ENCODE data around the gene TMEM183A. TPM values are rescaled to one million over a fixed set of nuclear protein-coding genes. Genes with fewer than 3 reads are reported as not detected.

TMEM183A gene
- 100 to 1,000 TPM in 1 of 3 donors, 10 to 100 TPM in 2; 73.9 to 108 (median 93.2) TPM for total RNA-seq
- long read RNA-seq, donor 1, transcript TMEM183A-201 (8 exons, 3,019 nt), result major isoform, 76 of 147 reads
- long read RNA-seq, donor 1, partial matches to known transcripts, result 6 of 147 reads
- long read RNA-seq, donor 1, other reads (novel, unspliced or antisense), result 65 of 147 reads
- long read RNA-seq, donor 2, transcript TMEM183A-201 (8 exons, 3,019 nt), result major isoform, 62 of 98 reads
- long read RNA-seq, donor 2, partial matches to known transcripts, result 9 of 98 reads
- long read RNA-seq, donor 2, other reads (novel, unspliced or antisense), result 27 of 98 reads

- TF ChIP-seq CTCF (IDR thresholded peaks at IDR 0.05), result no peak
- peak within 1 kb of the TSS; percentile 90 for H3K4me3 ChIP-seq
- DNase-seq (peak; percentile 96 to 98 (median 97)), ATAC-seq (peak; percentile 98)
- intact Hi-C loops (cut with DNase I, micrococcal nuclease), result no loop called here
- H3K4me1 ChIP-seq (ENCODE audit: low read depth), result peaks cover 20% of the 10 kb centered on the region
- H3K36me3 ChIP-seq (ENCODE audit: low read depth), result no peaks in the 10 kb centered on the region
- no peaks in the 10 kb centered on the region for H3K9me3 ChIP-seq
Measured at GRCh38 chr1:203006948-203007871, at the start of gene TMEM183A. Gene TMEM183A (plus strand): TSS chr1:203007374. CDS start chr1:203007466, 92 bp downstream.

GRCh38 chr1:202957733-202958543 is 49.2 kb upstream of the TMEM183A start, which contains the start of gene ADIPOR1:
Gene ADIPOR1 (minus strand): TSS chr1:202958312. CDS start chr1:202951070, 7,242 bp downstream.
- intact Hi-C loops (cut with DNase I, micrococcal nuclease), result no loop called here
- ATAC-seq, result peak; percentile 99
- TF ChIP-seq CTCF (IDR thresholded peaks at IDR 0.05), result no peak
- Histone ChIP-seq H3K36me3 (ENCODE audit: low read depth) (no peaks in the 10 kb centered on the region), H3K9me3 (no peaks in the 10 kb centered on the region), H3K4me3 (peak within 1 kb of the TSS; percentile 95), H3K4me1 (ENCODE audit: low read depth) (peaks cover 27% of the 10 kb centered on the region)
- DNase-seq, result peak; percentile 96 to 98 (median 96)

GRCh38 chr1:202958544-202959275 is 48.5 kb upstream of the TMEM183A start:
- Histone ChIP-seq H3K36me3 (ENCODE audit: low read depth) (no peaks in the 10 kb centered on the region), H3K4me3 (no peak overlapping the region), H3K9me3 (no peaks in the 10 kb centered on the region), H3K4me1 (ENCODE audit: low read depth) (peaks cover 23% of the 10 kb centered on the region)
- DNase-seq (peak in 2 of 3 donors; percentile 42 to 51), ATAC-seq (peak; percentile 35)
- intact Hi-C loops (cut with DNase I, micrococcal nuclease), result no loop called here
- TF ChIP-seq CTCF (IDR thresholded peaks at IDR 0.05), result no peak

- Histone ChIP-seq H3K4me1 (ENCODE audit: low read depth) (peaks cover 18% of the 10 kb centered on the region), H3K4me3 (no peak overlapping the region), H3K9me3 (no peaks in the 10 kb centered on the region), H3K36me3 (ENCODE audit: low read depth) (no peaks in the 10 kb centered on the region)
- ATAC-seq (no peak), DNase-seq (no peak)
- no peak for TF ChIP-seq CTCF (IDR thresholded peaks at IDR 0.05)
- intact Hi-C loops (cut with DNase I, micrococcal nuclease), result no loop called here
Measured at GRCh38 chr1:202959276-202959620, 47.9 kb upstream of the TMEM183A start.

Data from mucosa of descending colon (tissue), 3 donors.